GM19467 (cell line): ENCODE data around the gene PPP1R16B.
A peak's percentile ranks its signal among the peaks of the same experiment; 100 is the strongest.
"Not testable (repeated sequence)": the region's sequence is repeated elsewhere in the genome, so short reads cannot be mapped to it uniquely, and the experiment has no call there.

Source experiments
- ATAC-seq: cut with Tn5 transposase; IDR thresholded peaks from one replicate; pipeline ENCODE4 v1.9.1; 2021; ENCODE audit warnings: mild to moderate bottlenecking, moderate library complexity; ENCODE audit not compliant: unreplicated experiment

PPP1R16B gene

GRCh38 chr20:38791291-38791690 is 14.2 kb upstream of the PPP1R16B start:
- no peak for ATAC-seq

- no peak for ATAC-seq
These were observed 13.6 kb upstream of the PPP1R16B start for GRCh38 chr20:38791940-38792339.

GRCh38 chr20:38794057-38794456 is 11.4 kb upstream of the PPP1R16B start:
- not testable (repeated sequence) for ATAC-seq

- no peak for ATAC-seq
These were observed 7.2 kb upstream of the PPP1R16B start for GRCh38 chr20:38798266-38798665.

GRCh38 chr20:38799203-38799602 is 6.3 kb upstream of the PPP1R16B start:
- no peak for ATAC-seq

- no peak for ATAC-seq
These were observed 4.6 kb upstream of the PPP1R16B start for GRCh38 chr20:38800882-38801281.

GRCh38 chr20:38804221-38804620 is 1.3 kb upstream of the PPP1R16B start:
- no peak for ATAC-seq

- ATAC-seq: peak; percentile 26
These were observed 605 bp upstream of the PPP1R16B start for GRCh38 chr20:38804682-38805501.

GRCh38 chr20:38805958-38806854 is 709 bp downstream of the PPP1R16B start:
- no peak for ATAC-seq

- ATAC-seq: no peak
These were observed 1.6 kb downstream of the PPP1R16B start for GRCh38 chr20:38806855-38807655.

- no peak for ATAC-seq
These were observed 4.4 kb downstream of the PPP1R16B start for GRCh38 chr20:38809942-38810341.

- ATAC-seq: no peak
These were observed 5.6 kb downstream of the PPP1R16B start for GRCh38 chr20:38810926-38811630.

- ATAC-seq: no peak
These were observed 6.3 kb downstream of the PPP1R16B start for GRCh38 chr20:38811769-38812168.

- ATAC-seq: no peak
These were observed 6.7 kb downstream of the PPP1R16B start for GRCh38 chr20:38812182-38812581.

GRCh38 chr20:38812709-38813573 is 7.4 kb downstream of the PPP1R16B start:
- ATAC-seq: no peak

GRCh38 chr20:38813574-38813962 is 8.1 kb downstream of the PPP1R16B start:
- ATAC-seq: not testable (repeated sequence)

- no peak for ATAC-seq
These were observed 9.9 kb downstream of the PPP1R16B start for GRCh38 chr20:38815446-38815845.

GRCh38 chr20:38818113-38819065 is 12.9 kb downstream of the PPP1R16B start:
- no peak for ATAC-seq
